GM19463 (cell line): ENCODE results near the gene DIPK1B.
"Not testable (repeated sequence)": the region's sequence is repeated elsewhere in the genome, so short reads cannot be mapped to it uniquely, and the experiment has no call there.

Experiments used
- ATAC-seq: cut with Tn5 transposase; IDR thresholded peaks from one replicate; pipeline ENCODE4 v1.9.1; 2021; ENCODE audit warnings: mild to moderate bottlenecking, moderate library complexity; ENCODE audit not compliant: unreplicated experiment

DIPK1B gene

GRCh38 chr9:136748666-136749611 lies 36.6 kb downstream of the DIPK1B start:
- ATAC-seq: no peak

- ATAC-seq: no peak
These were observed 38.2 kb downstream of the DIPK1B start for GRCh38 chr9:136750526-136750925.

- no peak for ATAC-seq
These were observed 38.9 kb downstream of the DIPK1B start for GRCh38 chr9:136751244-136751643.

GRCh38 chr9:136751814-136752213 lies 39.4 kb downstream of the DIPK1B start:
- no peak for ATAC-seq

- ATAC-seq: no peak
These were observed 41.1 kb downstream of the DIPK1B start for GRCh38 chr9:136753371-136754058.

- no peak for ATAC-seq
These were observed 41.7 kb downstream of the DIPK1B start for GRCh38 chr9:136754059-136754572.

GRCh38 chr9:136754626-136755301 lies 42.4 kb downstream of the DIPK1B start:
- no peak for ATAC-seq

- ATAC-seq: not testable (repeated sequence)
These were observed 43.1 kb downstream of the DIPK1B start for GRCh38 chr9:136755302-136756133.

- no peak for ATAC-seq
These were observed 43.7 kb downstream of the DIPK1B start for GRCh38 chr9:136756134-136756438.

GRCh38 chr9:136756836-136757235 lies 44.5 kb downstream of the DIPK1B start:
- ATAC-seq: no peak

GRCh38 chr9:136757328-136757727 lies 45.0 kb downstream of the DIPK1B start:
- no peak for ATAC-seq

- no peak for ATAC-seq
These were observed 45.4 kb downstream of the DIPK1B start for GRCh38 chr9:136757751-136758140.

- no peak for ATAC-seq
These were observed 46.6 kb downstream of the DIPK1B start for GRCh38 chr9:136759001-136759400.

GRCh38 chr9:136759436-136760325 lies 47.3 kb downstream of the DIPK1B start:
- ATAC-seq: no peak

GRCh38 chr9:136760424-136760823 lies 48.1 kb downstream of the DIPK1B start:
- no peak for ATAC-seq

GRCh38 chr9:136760834-136761544 lies 48.6 kb downstream of the DIPK1B start:
- ATAC-seq: not testable (repeated sequence)

GRCh38 chr9:136761545-136761981 lies 49.2 kb downstream of the DIPK1B start:
- no peak for ATAC-seq

- ATAC-seq: no peak
These were observed 49.9 kb downstream of the DIPK1B start for GRCh38 chr9:136762221-136762691.
